DMS 273 treated with DMSO at 0.1 percent for 48 hours (cell line): ENCODE data around the gene FAM72B.
"Not testable (repeated sequence)": the region's sequence is repeated elsewhere in the genome, so short reads cannot be mapped to it uniquely, and the experiment has no call there.

Experiments
- DNase-seq: peaks from one replicate; lab custom pipeline; 2025; lab: John Stamatoyannopoulos, UW

FAM72B gene

GRCh38 chr1:121152788-121153187, 31.4 kb downstream of the FAM72B start:
- not testable (repeated sequence) for DNase-seq

GRCh38 chr1:121151294-121151693, 32.8 kb downstream of the FAM72B start:
- DNase-seq = not testable (repeated sequence)

- not testable (repeated sequence) for DNase-seq
These were observed 35.5 kb downstream of the FAM72B start for GRCh38 chr1:121148489-121149190.

GRCh38 chr1:121140393-121140792, 43.7 kb downstream of the FAM72B start:
- DNase-seq = not testable (repeated sequence)

GRCh38 chr1:121131494-121131893, 52.6 kb downstream of the FAM72B start:
- DNase-seq = not testable (repeated sequence)

- DNase-seq = not testable (repeated sequence)
These were observed 65.7 kb downstream of the FAM72B start for GRCh38 chr1:121118480-121118824.
